A549 (cell line): ENCODE data around the gene PCDHB13.
"Not testable (repeated sequence)": the region's sequence is repeated elsewhere in the genome, so short reads cannot be mapped to it uniquely, and the experiment has no call there.

Source experiments
- CTCF ChIP-seq: fragments of >200 bp; sonication (Bioruptor Twin); formaldehyde crosslinking; IDR thresholded peaks from 3 replicates; pipeline ENCODE4 v1.5.1; 2016
- E2F6 ChIP-seq: IDR thresholded peaks from 2 replicates; pipeline ENCODE4 v1.6.1; 2012; ENCODE audit warnings: low read depth, borderline replicate concordance
- EP300 ChIP-seq, 2 experiments: fragments of >200 bp; sonication (Bioruptor Twin); formaldehyde crosslinking; IDR thresholded peaks; 2 replicates in 1 of 2; 3 replicates in 1 of 2; pipeline ENCODE4 v1.6.1; 2016 to 2017
- HDAC2 ChIP-seq: fragments of 200-600 bp; sonication (generic); IDR thresholded peaks from 2 replicates; pipeline ENCODE4 v1.6.1; 2016
- HEYL ChIP-seq: fragments of 250-450 bp; sonication (Bioruptor Pico); IDR thresholded peaks from 2 replicates; pipeline ENCODE4 v1.8.0; 2021; ENCODE audit warnings: mild to moderate bottlenecking, moderate library complexity
- HOXA7 ChIP-seq: fragments of 250-450 bp; sonication (Bioruptor Pico); IDR thresholded peaks from 2 replicates; pipeline ENCODE4 v1.5.0; 2020; ENCODE audit warnings: mild to moderate bottlenecking, moderate library complexity
- RNF2 ChIP-seq: fragments of 200-600 bp; sonication (generic); IDR thresholded peaks from 2 replicates; pipeline ENCODE4 v1.6.1; 2016; ENCODE audit warnings: low read depth, mild to moderate bottlenecking, antibody characterized with exemption, moderate library complexity, borderline replicate concordance

GRCh38 chr5:141216035-141216434 is 2.3 kb downstream of the PCDHB13 start:
- TF ChIP-seq HOXA7 (CRISPR knock-in tag); RNF2; CTCF; HDAC2; EP300 (IDR thresholded peaks at IDR 0.05); E2F6; HEYL (CRISPR knock-in tag): not testable (repeated sequence)
